PC-9 (cell line): ENCODE results near the gene NHS. TPM values are rescaled to one million over a fixed set of nuclear protein-coding genes. Genes with fewer than 3 reads are reported as not detected.

Experiments used
- BruUV-seq: library from RNA; stranded (reverse); fragments of 400-500 nt; replicated peaks from 2 replicates; lab custom pipeline; 2021; lab: Mats Ljungman, UMichigan
- CTCF ChIA-PET: fragments of 300-600 bp; sonication (Branson Sonifier 250); formaldehyde crosslinking; loops from one replicate; lab custom pipeline; 2022; ENCODE audit warnings: antibody characterized with exemption; lab: Charles Lee
- POLR2A ChIA-PET: fragments of 300-600 bp; sonication (Branson Sonifier 250); formaldehyde crosslinking; loops from one replicate; lab custom pipeline; 2022; ENCODE audit warnings: antibody characterized with exemption; ENCODE audit not compliant: unreplicated experiment; lab: Charles Lee
- DNase-seq, 2 experiments: peaks; one replicate each; pipeline versions ENCODE4 v3.0.0 to v3.0.0-alpha.2; 2015 to 2022; ENCODE audit warnings: mixed read lengths in 1 of 2
- H2AFZ ChIP-seq: fragments of 200-600 bp; sonication (generic); 2 replicates; pipeline ENCODE4 v1.8.1; 2017; ENCODE audit warnings: antibody characterized with exemption
- H3F3A ChIP-seq: fragments of 200-600 bp; sonication (generic); 2 replicates; pipeline ENCODE4 v1.8.1; 2017; ENCODE audit warnings: antibody characterized with exemption, mild to moderate bottlenecking, low read depth; ENCODE audit not compliant: insufficient read depth
- H3K27ac ChIP-seq: fragments of 200-600 bp; sonication (generic); 2 replicates; pipeline ENCODE4 v1.6.1; 2016; ENCODE audit warnings: mixed run types
- H3K27me3 ChIP-seq: fragments of 200-600 bp; sonication (generic); 2 replicates; pipeline ENCODE4 v1.6.1; 2016; ENCODE audit warnings: low read depth, mixed run types; ENCODE audit not compliant: insufficient read depth
- H3K36me3 ChIP-seq: fragments of 200-600 bp; sonication (generic); 2 replicates; pipeline ENCODE4 v1.6.1; 2016; ENCODE audit warnings: low read depth, mixed run types
- H3K4me1 ChIP-seq: fragments of 200-600 bp; sonication (generic); replicated peaks from 2 replicates; pipeline ENCODE4 v1.6.1; 2016; ENCODE audit warnings: mixed run types; ENCODE audit not compliant: insufficient read depth
- H3K4me2 ChIP-seq: fragments of 200-600 bp; sonication (generic); 2 replicates; pipeline ENCODE4 v1.6.1; 2017; ENCODE audit warnings: mixed run types
- H3K4me3 ChIP-seq: fragments of 200-600 bp; sonication (generic); 2 replicates; pipeline ENCODE4 v1.6.1; 2016; ENCODE audit warnings: mixed run types
- H3K79me2 ChIP-seq: fragments of 200-600 bp; sonication (generic); 2 replicates; pipeline ENCODE4 v1.6.1; 2017; ENCODE audit warnings: low read depth, mixed run types
- H3K9me2 ChIP-seq: fragments of 200-600 bp; sonication (generic); 2 replicates; pipeline ENCODE4 v1.8.1; 2017; ENCODE audit warnings: mild to moderate bottlenecking; ENCODE audit not compliant: insufficient read depth
- H3K9me3 ChIP-seq: fragments of 200-600 bp; sonication (generic); 2 replicates; pipeline ENCODE4 v1.8.1; 2016; ENCODE audit warnings: low read depth; ENCODE audit not compliant: insufficient read depth
- H4K20me1 ChIP-seq: fragments of 200-600 bp; sonication (generic); 2 replicates; pipeline ENCODE4 v1.8.1; 2017; ENCODE audit not compliant: insufficient read depth
- EZH2 ChIP-seq: fragments of 200-600 bp; sonication (generic); IDR thresholded peaks from 2 replicates; pipeline ENCODE4 v1.8.0; 2017; ENCODE audit warnings: antibody characterized with exemption, low read depth
- intact Hi-C: fragments of 100-400 bp; cut with micrococcal nuclease; formaldehyde crosslinking; loops from one replicate; pipeline ENCODE4 v1.10.0; 2022; ENCODE audit not compliant: unreplicated experiment
- total RNA-seq: library from RNA; stranded (reverse); gene quantifications from 2 replicates; pipeline ENCODE4 v1.2.3, GENCODE V29; 2021
- TF ChIP-seq, protein P1 (sequence below): fragments of 200-600 bp; sonication (generic); conservative IDR thresholded peaks from 2 replicates; pipeline ENCODE4 v1.6.1; 2017; ENCODE audit warnings: mixed run types, antibody characterized with exemption, mild to moderate bottlenecking, moderate library complexity

NHS gene
- total RNA-seq, 1 experiment from 2014 or later: 6.7 TPM

DNA sequence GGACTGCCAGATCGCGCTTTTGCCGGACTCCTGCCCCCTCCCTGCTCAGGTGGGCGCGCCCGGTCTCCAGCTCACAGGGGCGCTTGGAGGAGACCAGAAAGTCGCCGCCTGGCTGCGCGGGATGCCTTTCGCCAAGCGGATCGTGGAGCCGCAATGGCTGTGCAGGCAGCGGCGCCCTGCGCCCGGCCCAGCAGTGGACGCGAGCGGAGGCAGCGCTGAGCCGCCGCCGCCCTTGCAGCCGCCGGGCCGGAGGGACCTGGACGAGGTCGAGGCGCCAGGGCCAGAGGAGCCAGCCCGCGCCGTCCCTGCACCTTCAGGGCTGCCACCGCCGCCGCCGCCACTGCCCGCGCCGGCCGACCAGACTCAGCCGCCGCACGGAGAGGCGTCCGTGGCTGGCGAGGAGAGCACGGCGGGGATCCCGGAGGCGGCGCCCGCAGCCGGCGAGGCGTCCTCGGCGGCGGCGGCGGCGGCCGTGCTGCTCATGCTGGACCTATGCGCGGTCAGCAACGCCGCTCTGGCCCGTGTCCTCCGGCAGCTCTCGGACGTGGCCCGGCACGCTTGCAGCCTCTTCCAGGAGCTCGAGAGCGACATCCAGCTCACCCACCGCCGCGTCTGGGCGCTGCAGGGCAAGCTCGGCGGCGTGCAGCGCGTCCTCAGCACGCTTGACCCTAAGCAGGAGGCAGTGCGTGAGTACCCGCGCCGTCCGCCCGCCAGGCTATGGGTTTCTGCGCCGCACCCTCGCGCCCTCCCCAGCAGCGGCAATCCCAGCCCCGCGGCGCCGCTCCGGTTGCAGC is 834 bp downstream of the NHS start:
- Histone ChIP-seq H3F3A (peaks cover 10% of the 10 kb centered on the region; the same call in 1 of the 2 replicates), H2AFZ (peak overlapping the region; percentile 87), H3K4me3 (peak overlapping the region; percentile 83), H3K9me2 (no peaks in the 10 kb centered on the region), H3K4me2 (peak overlapping the region; percentile 92), H3K27me3 (no peaks in the 10 kb centered on the region), H3K36me3 (no peaks in the 10 kb centered on the region), H3K9me3 (no peaks in the 10 kb centered on the region), H3K79me2 (peaks cover 46% of the 10 kb centered on the region), H3K4me1 (peaks cover 18% of the 10 kb centered on the region), H4K20me1 (no peaks in the 10 kb centered on the region), H3K27ac (0 out of 2 replicates have a peak overlapping the region, but pooled peaks have one; percentile 16)
- intact Hi-C loops: loop anchor here (1.0 to 10.0 kb wide), 7 partner anchors 121 to 549 kb away; no protein-coding TSS in a partner anchor
- no TSS peak for BruUV-seq
- ChIA-PET POLR2A (interaction anchor here (0.7 kb wide), 1 partner anchor 361 kb away, joined by 3 read pairs; no protein-coding TSS in a partner anchor), CTCF (no interaction called here)
- no peak for TF ChIP-seq EZH2
- TF ChIP-seq, protein P1, sequence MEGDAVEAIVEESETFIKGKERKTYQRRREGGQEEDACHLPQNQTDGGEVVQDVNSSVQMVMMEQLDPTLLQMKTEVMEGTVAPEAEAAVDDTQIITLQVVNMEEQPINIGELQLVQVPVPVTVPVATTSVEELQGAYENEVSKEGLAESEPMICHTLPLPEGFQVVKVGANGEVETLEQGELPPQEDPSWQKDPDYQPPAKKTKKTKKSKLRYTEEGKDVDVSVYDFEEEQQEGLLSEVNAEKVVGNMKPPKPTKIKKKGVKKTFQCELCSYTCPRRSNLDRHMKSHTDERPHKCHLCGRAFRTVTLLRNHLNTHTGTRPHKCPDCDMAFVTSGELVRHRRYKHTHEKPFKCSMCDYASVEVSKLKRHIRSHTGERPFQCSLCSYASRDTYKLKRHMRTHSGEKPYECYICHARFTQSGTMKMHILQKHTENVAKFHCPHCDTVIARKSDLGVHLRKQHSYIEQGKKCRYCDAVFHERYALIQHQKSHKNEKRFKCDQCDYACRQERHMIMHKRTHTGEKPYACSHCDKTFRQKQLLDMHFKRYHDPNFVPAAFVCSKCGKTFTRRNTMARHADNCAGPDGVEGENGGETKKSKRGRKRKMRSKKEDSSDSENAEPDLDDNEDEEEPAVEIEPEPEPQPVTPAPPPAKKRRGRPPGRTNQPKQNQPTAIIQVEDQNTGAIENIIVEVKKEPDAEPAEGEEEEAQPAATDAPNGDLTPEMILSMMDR: no peak
- DNase-seq: peak in 1 of 2 experiments; percentile 18

DNA sequence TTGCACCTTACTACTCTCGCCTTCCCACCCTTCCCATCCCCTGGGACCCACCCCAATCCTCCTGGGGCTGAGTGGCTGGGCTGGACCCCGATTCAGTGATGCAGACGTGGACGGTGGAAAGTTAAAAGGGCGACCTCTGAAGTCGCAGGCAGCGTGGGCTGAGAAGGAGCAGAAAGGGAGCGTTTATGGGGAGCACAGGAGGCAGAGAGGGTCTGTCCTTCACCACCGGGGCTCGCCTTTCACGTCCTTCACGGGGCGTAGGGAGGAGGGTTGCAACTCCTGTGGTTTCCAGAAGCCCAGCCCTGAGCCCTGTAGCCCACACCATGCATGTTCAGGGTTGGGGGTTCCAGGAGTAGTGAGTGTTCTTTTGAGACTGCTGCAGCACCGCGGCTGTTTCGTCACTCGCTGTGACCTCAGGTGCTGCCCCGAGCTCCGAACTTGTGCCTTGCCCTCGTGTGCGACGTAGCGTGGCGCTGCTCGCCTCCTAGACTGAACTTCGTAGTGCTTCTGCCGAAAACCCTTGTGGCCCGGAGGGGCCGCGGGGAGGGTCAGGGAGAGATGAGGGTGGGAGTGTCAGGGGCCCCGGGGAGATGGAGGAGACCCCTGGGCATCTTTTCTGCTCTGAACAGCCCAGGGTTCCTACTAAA is 1.6 kb downstream of the NHS start:
- Histone ChIP-seq H3K9me3 (no peaks in the 10 kb centered on the region), H3K36me3 (no peaks in the 10 kb centered on the region), H2AFZ (peak overlapping the region; percentile 87; the same call in 1 of the 2 replicates), H3K9me2 (no peaks in the 10 kb centered on the region), H4K20me1 (no peaks in the 10 kb centered on the region), H3F3A (peaks cover 10% of the 10 kb centered on the region; the same call in 1 of the 2 replicates), H3K4me1 (peaks cover 18% of the 10 kb centered on the region), H3K27ac (peak overlapping the region; percentile 87), H3K4me3 (peak overlapping the region; percentile 83), H3K4me2 (peak overlapping the region; percentile 92), H3K79me2 (peaks cover 49% of the 10 kb centered on the region), H3K27me3 (no peaks in the 10 kb centered on the region)
- TF ChIP-seq, protein P1: no peak
- TF ChIP-seq EZH2: no peak
- no TSS peak for BruUV-seq
- POLR2A ChIA-PET: no interaction called here
- intact Hi-C loops: loop anchor here (1.0 to 10.0 kb wide), 4 partner anchors 38 to 316 kb away; no protein-coding TSS in a partner anchor
- CTCF ChIA-PET: no interaction called here
- DNase-seq: peak; percentile 11 to 42

DNA sequence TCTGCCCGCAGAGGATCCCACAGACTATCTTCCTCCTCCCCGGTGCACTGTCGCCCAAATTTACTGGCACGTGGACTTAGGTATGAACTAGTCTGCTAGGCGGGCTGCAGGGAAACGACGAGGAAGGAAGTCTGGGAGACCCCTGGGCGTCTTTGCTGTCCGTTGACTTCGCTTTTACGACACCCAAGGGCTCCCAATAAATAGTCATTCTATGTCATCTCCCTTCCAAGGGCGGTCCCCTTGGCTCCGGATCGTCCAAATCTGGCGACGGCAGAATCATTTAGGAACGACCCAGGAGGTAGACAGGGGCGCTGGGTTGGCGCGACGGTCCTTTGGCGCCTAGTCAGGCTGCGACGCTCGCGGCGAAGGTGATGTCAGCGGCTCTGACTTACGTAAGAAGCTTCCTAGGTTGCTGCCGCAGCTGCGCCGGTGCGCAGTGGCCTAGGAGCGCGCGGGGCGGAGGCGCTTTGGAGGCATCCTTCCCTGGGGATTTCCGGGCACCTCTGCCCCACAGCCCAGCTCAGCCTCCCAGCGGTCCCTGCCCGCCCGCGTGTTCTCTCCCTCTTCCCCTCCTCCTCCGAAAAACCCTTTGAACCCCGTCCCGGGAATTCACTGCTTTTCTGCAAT is 2.2 kb downstream of the NHS start:
- H3K27ac ChIP-seq: peak overlapping the region; percentile 87
- no peak for TF ChIP-seq EZH2
- TF ChIP-seq, protein P1: no peak
- CTCF ChIA-PET: no interaction called here
- no peaks in the 10 kb centered on the region for H3K9me2 ChIP-seq
- H3K27me3 ChIP-seq: no peaks in the 10 kb centered on the region
- TSS peak; percentile 97 for BruUV-seq
- POLR2A ChIA-PET: no interaction called here
- intact Hi-C loops: loop anchor here (1.0 to 10.0 kb wide), 4 partner anchors 37 to 315 kb away; no protein-coding TSS in a partner anchor
- H2AFZ ChIP-seq: peak overlapping the region; percentile 87
- no peaks in the 10 kb centered on the region for H4K20me1 ChIP-seq
- peak; percentile 68 to 74 for DNase-seq
- peaks cover 10% of the 10 kb centered on the region; the same call in 1 of the 2 replicates for H3F3A ChIP-seq
- H3K36me3 ChIP-seq: no peaks in the 10 kb centered on the region
- H3K4me1 ChIP-seq: peaks cover 18% of the 10 kb centered on the region
- H3K4me3 ChIP-seq: peak overlapping the region; percentile 83
- peak overlapping the region; percentile 92 for H3K4me2 ChIP-seq
- peaks cover 55% of the 10 kb centered on the region for H3K79me2 ChIP-seq
- no peaks in the 10 kb centered on the region for H3K9me3 ChIP-seq
